Ovary (tissue), 3 donors: Measurements from ENCODE around the gene VPS18.

Experiments used
- EP300 ChIP-seq: sonication (generic); formaldehyde crosslinking; IDR thresholded peaks from one replicate; pipeline ENCODE4 v1.6.1; 2017; ENCODE audit warnings: antibody characterized with exemption
- POLR2A ChIP-seq: fragments of 450-650 bp; IDR thresholded peaks from one replicate; pipeline ENCODE4 v1.6.1; 2017; ENCODE audit warnings: antibody characterized with exemption, mild to moderate bottlenecking, moderate library complexity
- TF ChIP-seq, protein P1 (sequence below), 3 donors: fragments of 450-650 bp in 2 of 3; fragments of 200-600 bp in 1 of 3; IDR thresholded peaks; one replicate each; pipeline versions ENCODE4 v1.5.1 to v1.8.0; 2016 to 2022; ENCODE audit warnings: antibody characterized with exemption in 3 of 3, mild to moderate bottlenecking in 1 of 3
- donor health status: DM: no; HTN: no; CAD: no.

DNA sequence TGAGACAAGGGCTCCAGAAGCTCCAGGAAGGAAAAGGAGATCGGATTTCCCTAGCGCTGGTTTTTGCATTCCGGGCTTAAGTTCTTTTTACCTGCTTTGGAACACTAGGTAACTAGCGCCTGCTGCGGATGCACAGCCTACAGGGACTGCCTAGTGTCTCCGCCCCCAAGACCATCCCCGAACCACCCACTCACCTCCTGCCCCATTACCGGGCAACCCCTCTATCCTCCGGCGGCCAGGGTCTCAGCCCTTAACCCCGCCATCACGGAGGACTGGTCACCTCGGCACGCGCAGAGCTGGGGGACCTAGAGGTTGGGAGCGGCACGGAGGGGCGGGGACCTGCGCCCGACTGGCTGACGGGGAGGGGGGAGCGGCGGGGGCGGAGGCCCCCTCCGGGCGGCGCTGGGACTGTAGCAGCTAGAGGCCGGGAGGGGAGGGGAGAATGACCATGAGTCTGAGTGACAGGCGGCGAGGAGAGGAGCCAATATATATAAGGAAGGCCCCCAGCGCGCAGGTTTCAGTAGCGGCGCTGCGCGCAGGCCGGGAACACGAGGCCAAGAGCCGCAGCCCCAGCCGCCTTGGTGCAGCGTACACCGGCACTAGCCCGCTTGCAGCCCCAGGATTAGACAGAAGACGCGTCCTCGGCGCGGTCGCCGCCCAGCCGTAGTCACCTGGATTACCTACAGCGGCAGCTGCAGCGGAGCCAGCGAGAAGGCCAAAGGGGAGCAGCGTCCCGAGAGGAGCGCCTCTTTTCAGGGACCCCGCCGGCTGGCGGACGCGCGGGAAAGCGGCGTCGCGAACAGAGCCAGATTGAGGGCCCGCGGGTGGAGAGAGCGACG, 34.8 kb downstream of the VPS18 start, which contains the start of gene DLL4:
- TF ChIP-seq, protein P1, sequence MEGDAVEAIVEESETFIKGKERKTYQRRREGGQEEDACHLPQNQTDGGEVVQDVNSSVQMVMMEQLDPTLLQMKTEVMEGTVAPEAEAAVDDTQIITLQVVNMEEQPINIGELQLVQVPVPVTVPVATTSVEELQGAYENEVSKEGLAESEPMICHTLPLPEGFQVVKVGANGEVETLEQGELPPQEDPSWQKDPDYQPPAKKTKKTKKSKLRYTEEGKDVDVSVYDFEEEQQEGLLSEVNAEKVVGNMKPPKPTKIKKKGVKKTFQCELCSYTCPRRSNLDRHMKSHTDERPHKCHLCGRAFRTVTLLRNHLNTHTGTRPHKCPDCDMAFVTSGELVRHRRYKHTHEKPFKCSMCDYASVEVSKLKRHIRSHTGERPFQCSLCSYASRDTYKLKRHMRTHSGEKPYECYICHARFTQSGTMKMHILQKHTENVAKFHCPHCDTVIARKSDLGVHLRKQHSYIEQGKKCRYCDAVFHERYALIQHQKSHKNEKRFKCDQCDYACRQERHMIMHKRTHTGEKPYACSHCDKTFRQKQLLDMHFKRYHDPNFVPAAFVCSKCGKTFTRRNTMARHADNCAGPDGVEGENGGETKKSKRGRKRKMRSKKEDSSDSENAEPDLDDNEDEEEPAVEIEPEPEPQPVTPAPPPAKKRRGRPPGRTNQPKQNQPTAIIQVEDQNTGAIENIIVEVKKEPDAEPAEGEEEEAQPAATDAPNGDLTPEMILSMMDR (IDR thresholded peaks at IDR 0.05), result no peak
- peak; percentile 17 for TF ChIP-seq POLR2A
- TF ChIP-seq EP300, result no peak
